HG02623 (cell line): ENCODE data around the gene FOXL2NB.

Source experiments
- ATAC-seq: cut with Tn5 transposase; IDR thresholded peaks from one replicate; pipeline ENCODE4 v1.9.1; 2021; ENCODE audit warnings: moderate library complexity; ENCODE audit not compliant: unreplicated experiment

The FOXL2NB gene

DNA sequence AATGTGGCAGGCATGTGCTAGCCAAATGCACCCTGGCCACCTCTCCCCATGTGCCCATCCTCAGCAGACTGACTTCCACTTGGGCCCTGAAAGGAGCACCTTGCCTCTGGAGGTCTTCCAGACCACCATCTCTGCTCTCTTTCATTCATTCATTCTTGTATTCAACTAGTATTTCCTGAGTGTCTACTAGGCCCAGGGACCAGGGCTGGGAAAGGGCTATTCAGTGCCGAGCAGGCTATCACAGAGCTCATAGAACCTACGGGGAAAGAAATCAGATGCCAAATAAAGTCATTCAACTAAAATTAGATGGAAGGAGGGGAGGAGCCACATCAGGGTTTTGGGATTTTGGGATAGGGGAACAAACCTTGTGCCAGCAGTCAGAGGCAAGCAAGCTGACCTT is 40.2 kb downstream of the FOXL2NB start:
- no peak for ATAC-seq

DNA sequence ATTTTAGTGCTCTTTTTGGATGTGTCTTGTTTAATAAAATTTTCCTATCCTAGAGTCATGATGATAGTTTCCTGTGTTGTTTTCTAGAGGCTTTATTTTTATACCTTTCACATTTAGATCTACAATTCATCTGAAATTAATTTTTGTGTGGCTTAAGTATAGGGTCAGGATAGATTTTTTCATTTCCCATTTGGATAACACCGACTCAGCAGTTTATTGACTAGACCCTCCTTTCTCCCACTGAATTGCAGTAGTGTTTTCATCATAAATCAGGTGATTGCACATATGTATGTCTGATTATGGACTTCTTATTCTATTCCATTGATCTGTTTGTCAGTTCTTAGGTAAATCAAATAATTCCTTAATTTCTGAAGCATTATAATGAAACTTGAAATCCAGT is 48.7 kb downstream of the FOXL2NB start:
- no peak for ATAC-seq
